GM12801 (cell line): ENCODE results near the gene DGUOK.

Source experiments
- CTCF ChIP-seq: IDR thresholded peaks from one replicate; pipeline ENCODE4 v1.5.1; 2011; ENCODE audit warnings: control low read depth; ENCODE audit not compliant: insufficient read length; ENCODE audit errors: extremely low read depth

DGUOK gene

GRCh38 chr2:73913414-73914054 is 13.1 kb upstream of the DGUOK start:
- no peak for TF ChIP-seq CTCF

GRCh38 chr2:73914667-73915066 is 12.0 kb upstream of the DGUOK start:
- TF ChIP-seq CTCF: no peak

GRCh38 chr2:73915437-73915993 is 11.2 kb upstream of the DGUOK start:
- TF ChIP-seq CTCF: no peak

GRCh38 chr2:73916666-73917065 is 10.0 kb upstream of the DGUOK start:
- no peak for TF ChIP-seq CTCF

GRCh38 chr2:73917296-73917695 is 9.4 kb upstream of the DGUOK start:
- no peak for TF ChIP-seq CTCF

GRCh38 chr2:73917696-73918207 is 8.9 kb upstream of the DGUOK start:
- TF ChIP-seq CTCF: no peak

GRCh38 chr2:73918856-73919255 is 7.8 kb upstream of the DGUOK start:
- no peak for TF ChIP-seq CTCF
